DOHH2 (cell line): ENCODE data around the gene MEGF8.

Experiments
- EZH2phosphoT487 ChIP-seq: fragments of 200-600 bp; sonication (generic); IDR thresholded peaks from 2 replicates; pipeline ENCODE4 v1.6.1; 2017; ENCODE audit warnings: borderline replicate concordance, mild to moderate bottlenecking, antibody characterized with exemption, low read length, moderate library complexity, mixed read lengths
- TF ChIP-seq, protein P1 (sequence below): fragments of 200-600 bp; sonication (generic); IDR thresholded peaks from one replicate; pipeline ENCODE4 v1.5.1; 2014; ENCODE audit warnings: antibody characterized with exemption, mild to moderate bottlenecking, low read depth, low read length; ENCODE audit not compliant: poor library complexity, severe bottlenecking

DNA sequence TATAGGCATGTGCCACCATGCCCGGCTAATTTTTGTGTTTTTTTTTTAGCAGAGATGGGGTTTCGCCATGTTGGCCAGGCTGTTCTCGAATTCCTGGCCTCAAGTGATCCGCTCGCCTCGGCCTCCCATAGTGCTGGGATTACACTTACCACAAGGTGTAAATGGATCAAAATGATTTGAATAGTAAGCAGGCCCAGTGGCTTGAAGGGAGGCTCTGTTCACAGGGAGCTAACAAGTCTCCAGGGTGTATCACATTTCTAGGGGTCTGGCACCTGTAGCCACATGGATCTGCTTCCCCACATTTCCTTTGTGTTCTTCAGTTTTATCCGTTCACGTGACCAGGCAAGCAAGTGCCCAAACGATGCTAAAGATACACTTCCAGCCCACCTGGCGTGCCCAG lies 78.2 kb downstream of the MEGF8 start:
- no peak for TF ChIP-seq EZH2phosphoT487
- TF ChIP-seq, protein P1, sequence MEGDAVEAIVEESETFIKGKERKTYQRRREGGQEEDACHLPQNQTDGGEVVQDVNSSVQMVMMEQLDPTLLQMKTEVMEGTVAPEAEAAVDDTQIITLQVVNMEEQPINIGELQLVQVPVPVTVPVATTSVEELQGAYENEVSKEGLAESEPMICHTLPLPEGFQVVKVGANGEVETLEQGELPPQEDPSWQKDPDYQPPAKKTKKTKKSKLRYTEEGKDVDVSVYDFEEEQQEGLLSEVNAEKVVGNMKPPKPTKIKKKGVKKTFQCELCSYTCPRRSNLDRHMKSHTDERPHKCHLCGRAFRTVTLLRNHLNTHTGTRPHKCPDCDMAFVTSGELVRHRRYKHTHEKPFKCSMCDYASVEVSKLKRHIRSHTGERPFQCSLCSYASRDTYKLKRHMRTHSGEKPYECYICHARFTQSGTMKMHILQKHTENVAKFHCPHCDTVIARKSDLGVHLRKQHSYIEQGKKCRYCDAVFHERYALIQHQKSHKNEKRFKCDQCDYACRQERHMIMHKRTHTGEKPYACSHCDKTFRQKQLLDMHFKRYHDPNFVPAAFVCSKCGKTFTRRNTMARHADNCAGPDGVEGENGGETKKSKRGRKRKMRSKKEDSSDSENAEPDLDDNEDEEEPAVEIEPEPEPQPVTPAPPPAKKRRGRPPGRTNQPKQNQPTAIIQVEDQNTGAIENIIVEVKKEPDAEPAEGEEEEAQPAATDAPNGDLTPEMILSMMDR, result no peak
